ENCODE results near the gene LNPEP.

The LNPEP gene

DNA sequence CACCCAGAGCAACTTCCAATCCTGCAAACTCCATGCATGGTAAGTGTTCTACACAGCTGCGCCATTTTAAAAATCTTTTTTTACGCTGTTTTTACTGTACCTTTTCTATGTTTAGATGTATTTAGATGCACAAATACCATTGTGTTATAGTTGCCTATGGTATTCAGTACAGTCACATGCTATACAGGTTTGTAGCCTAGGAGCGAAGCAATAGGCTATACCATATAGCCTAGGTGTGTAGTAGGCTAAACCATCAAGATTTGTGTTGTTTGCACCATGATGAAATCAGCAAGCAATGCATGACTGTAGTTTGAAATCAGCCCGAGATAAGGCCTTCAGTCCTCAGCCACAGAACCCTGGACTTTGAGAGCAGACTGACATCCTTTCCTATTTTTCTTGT, 105.4 kb downstream of the LNPEP start:
- Histone ChIP-seq H3K9me3 (ENCODE audit: low read length) (no peaks in the 10 kb centered on the region), H3K4me1 (ENCODE audit: insufficient read depth, low read length) (no peaks in the 10 kb centered on the region), H3K36me3 (ENCODE audit: insufficient read depth, low read length) (no peaks in the 10 kb centered on the region), H3K27me3 (ENCODE audit: insufficient read depth, low read length) (no peaks in the 10 kb centered on the region), H3K4me3 (ENCODE audit: low read length) (no peak overlapping the region), H2AFZ (ENCODE audit: low read depth, low read length) (no peak overlapping the region)

DNA sequence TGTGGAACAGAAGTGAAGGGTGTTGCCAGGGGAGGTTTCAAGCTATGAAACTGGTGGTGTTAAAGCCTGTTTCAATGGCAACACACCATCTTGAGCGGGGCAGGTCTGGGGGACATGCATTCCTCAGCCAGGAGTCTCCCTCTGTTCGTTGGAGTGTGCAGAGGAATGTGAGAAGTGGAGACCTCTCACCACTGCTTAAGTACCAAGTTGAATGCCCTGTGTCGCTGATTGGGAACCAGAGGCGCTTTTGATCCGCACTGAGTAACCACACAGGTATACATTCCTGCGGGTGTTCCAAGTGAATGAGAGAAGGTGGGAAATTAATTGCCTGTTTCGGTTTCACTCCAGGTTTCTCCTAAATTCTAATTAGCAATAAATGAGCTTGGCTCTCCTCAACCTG, 107.1 kb downstream of the LNPEP start:
- no peaks in the 10 kb centered on the region for H3K27me3 ChIP-seq (ENCODE audit: insufficient read depth, low read length)
- no peaks in the 10 kb centered on the region for H3K4me1 ChIP-seq (ENCODE audit: insufficient read depth, low read length)
- H3K4me3 ChIP-seq (ENCODE audit: low read length), result no peak overlapping the region
- no peak overlapping the region for H2AFZ ChIP-seq (ENCODE audit: low read depth, low read length)
- no peaks in the 10 kb centered on the region for H3K9me3 ChIP-seq (ENCODE audit: low read length)
- no peaks in the 10 kb centered on the region for H3K36me3 ChIP-seq (ENCODE audit: insufficient read depth, low read length)

DNA sequence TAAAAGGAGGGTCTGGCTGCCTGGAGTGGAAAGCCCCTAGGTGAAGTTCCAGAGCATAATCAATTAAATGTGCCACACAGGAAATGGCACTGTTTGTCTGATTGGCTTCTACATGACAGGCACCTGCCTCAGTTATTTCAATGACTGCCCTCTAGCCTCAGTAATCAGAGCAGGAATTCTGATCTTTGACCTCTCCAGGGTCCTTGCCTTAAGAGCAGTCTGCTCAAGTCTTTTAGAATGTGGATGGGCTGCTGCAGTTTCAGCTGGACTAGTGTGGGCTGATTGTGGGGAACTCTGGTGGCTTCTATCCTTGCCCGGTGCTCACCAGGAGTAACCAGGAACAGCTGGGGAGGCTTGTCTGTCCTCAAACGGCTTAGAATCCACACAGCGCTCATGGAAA, 107.6 kb downstream of the LNPEP start:
- Histone ChIP-seq H3K4me3 (ENCODE audit: low read length) (no peak overlapping the region), H3K27me3 (ENCODE audit: insufficient read depth, low read length) (no peaks in the 10 kb centered on the region), H2AFZ (ENCODE audit: low read depth, low read length) (no peak overlapping the region), H3K4me1 (ENCODE audit: insufficient read depth, low read length) (no peaks in the 10 kb centered on the region), H3K36me3 (ENCODE audit: insufficient read depth, low read length) (no peaks in the 10 kb centered on the region), H3K9me3 (ENCODE audit: low read length) (no peaks in the 10 kb centered on the region)

DNA sequence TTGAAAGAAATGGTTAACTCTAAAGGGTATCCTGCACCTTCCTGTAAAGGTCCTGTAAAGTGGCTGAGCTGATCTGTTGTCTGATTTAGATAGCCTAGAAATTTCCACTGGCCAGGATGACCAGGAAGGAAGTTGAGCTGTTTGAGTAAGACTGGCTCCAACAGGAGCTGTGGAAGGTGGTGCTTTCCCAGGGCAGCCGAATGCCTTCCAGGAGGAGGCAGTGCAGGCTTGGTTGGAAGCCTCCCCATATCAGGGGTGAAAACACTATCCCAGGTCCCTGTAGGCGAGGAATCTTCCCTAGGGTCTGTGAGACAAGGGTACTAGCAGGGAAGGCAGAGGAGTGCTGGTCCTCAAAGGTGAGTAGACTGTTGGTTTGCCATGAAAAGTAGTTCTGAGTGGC, 108.2 kb downstream of the LNPEP start:
- no peaks in the 10 kb centered on the region for H3K27me3 ChIP-seq (ENCODE audit: insufficient read depth, low read length)
- no peaks in the 10 kb centered on the region for H3K9me3 ChIP-seq (ENCODE audit: low read length)
- H3K4me1 ChIP-seq (ENCODE audit: insufficient read depth, low read length), result no peaks in the 10 kb centered on the region
- H3K36me3 ChIP-seq (ENCODE audit: insufficient read depth, low read length), result no peaks in the 10 kb centered on the region
- no peak overlapping the region for H2AFZ ChIP-seq (ENCODE audit: low read depth, low read length)
- no peak overlapping the region for H3K4me3 ChIP-seq (ENCODE audit: low read length)

DNA sequence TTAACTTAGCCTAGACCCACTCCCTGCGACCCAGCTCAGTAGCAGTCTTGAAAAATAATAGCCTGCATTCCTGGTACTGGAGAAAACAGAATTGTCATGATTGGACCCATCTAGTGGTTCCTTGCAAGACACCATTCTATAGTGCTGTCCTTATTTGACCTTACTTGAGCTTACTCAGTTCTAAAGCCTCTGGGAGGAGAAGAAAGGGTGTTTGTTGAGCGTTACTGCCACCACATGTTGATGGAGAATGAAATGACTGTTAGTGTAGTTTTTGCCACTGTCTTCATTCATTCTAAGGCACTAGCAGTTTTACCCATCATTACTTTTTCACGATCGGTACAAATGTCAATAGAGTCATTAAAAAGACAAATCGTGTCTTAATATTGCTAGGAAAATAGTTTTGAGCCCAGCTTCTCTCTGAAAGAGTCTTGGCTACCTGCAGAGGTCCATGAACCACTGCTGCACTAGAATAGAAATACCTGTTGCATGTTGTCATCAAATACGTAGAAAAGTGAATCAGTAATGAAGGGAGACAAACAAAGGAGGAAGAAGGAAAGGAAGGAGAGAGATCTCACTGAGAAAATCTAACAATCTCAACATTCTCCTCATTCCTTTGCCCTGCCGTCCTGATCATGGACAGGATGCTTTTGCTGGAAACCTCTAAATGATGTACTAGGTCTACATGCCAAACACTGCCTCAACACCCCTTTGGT, 110.5 kb downstream of the LNPEP start:
- Histone ChIP-seq H3K27me3 (ENCODE audit: insufficient read depth, low read length) (no peaks in the 10 kb centered on the region), H3K4me3 (ENCODE audit: low read length) (no peak overlapping the region), H3K36me3 (ENCODE audit: insufficient read depth, low read length) (no peaks in the 10 kb centered on the region), H2AFZ (ENCODE audit: low read depth, low read length) (no peak overlapping the region), H3K9me3 (ENCODE audit: low read length) (no peaks in the 10 kb centered on the region), H3K4me1 (ENCODE audit: insufficient read depth, low read length) (no peaks in the 10 kb centered on the region)

DNA sequence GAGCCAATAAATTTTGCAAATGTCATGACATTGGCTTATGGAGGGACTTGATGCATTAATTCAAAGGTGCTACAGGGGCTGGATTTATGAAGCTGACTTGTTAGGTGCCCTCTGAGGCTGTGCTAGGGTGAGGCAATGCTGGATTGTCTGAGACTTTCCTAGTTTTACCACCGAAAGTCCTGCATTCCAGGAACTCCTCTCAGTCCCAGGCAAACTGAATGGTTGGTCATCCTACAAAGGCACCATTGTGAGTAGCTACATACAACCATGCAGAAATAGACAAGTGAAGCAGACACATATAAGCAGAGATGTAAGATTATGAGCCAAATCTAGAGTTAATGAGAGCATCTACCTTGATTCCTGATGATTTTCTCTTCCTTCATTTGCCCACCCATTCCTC, 111.2 kb downstream of the LNPEP start:
- Histone ChIP-seq H2AFZ (ENCODE audit: low read depth, low read length) (no peak overlapping the region), H3K27me3 (ENCODE audit: insufficient read depth, low read length) (no peaks in the 10 kb centered on the region), H3K4me1 (ENCODE audit: insufficient read depth, low read length) (no peaks in the 10 kb centered on the region), H3K36me3 (ENCODE audit: insufficient read depth, low read length) (no peaks in the 10 kb centered on the region), H3K9me3 (ENCODE audit: low read length) (no peaks in the 10 kb centered on the region), H3K4me3 (ENCODE audit: low read length) (no peak overlapping the region)

DNA sequence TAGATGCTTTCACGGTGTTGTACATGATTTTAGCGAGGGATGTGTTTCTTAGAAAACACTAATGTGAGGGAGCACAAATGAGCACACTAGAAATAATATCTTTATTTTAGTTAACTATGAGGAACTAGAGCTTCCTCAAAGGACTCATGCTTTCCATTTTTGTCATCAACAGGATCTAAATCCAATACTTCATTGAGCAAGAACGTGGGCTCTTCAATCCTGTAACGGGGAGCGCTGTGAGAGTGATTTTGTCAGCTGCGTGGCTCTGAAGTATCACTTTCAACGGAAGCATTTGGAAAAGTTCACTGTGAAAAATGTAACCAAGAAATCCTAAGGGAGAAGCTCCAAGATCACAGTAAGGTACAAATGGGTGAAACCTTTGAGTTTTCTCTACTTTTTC, 113.3 kb downstream of the LNPEP start:
- Histone ChIP-seq H3K36me3 (ENCODE audit: insufficient read depth, low read length) (no peaks in the 10 kb centered on the region), H3K4me3 (ENCODE audit: low read length) (no peak overlapping the region), H3K4me1 (ENCODE audit: insufficient read depth, low read length) (no peaks in the 10 kb centered on the region), H2AFZ (ENCODE audit: low read depth, low read length) (no peak overlapping the region), H3K27me3 (ENCODE audit: insufficient read depth, low read length) (no peaks in the 10 kb centered on the region), H3K9me3 (ENCODE audit: low read length) (no peaks in the 10 kb centered on the region)

DNA sequence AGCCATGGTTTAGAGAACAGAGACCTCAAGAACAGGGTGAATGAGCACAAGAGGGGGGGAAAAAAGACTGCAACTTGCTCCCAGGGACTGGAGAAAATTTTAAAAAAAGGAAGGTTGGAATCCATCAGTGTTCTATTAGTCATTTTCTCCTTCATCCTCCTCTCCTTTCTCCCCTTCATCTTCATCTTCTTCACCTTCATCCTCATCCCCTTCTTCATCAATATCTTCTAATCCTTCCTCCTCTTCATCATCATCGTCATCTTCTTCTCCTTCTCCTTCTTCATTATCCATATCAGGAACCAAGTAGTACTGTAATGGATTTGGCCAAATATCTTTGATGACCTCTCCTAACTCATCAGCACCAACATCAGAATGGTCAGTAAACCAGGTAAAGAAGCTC, 120.4 kb downstream of the LNPEP start:
- no peak overlapping the region for H3K4me3 ChIP-seq (ENCODE audit: low read length)
- no peak overlapping the region for H2AFZ ChIP-seq (ENCODE audit: low read depth, low read length)
- H3K36me3 ChIP-seq (ENCODE audit: insufficient read depth, low read length), result no peaks in the 10 kb centered on the region
- peaks cover 10% of the 10 kb centered on the region for H3K9me3 ChIP-seq (ENCODE audit: low read length)
- H3K27me3 ChIP-seq (ENCODE audit: insufficient read depth, low read length), result no peaks in the 10 kb centered on the region
- H3K4me1 ChIP-seq (ENCODE audit: insufficient read depth, low read length), result no peaks in the 10 kb centered on the region

DNA sequence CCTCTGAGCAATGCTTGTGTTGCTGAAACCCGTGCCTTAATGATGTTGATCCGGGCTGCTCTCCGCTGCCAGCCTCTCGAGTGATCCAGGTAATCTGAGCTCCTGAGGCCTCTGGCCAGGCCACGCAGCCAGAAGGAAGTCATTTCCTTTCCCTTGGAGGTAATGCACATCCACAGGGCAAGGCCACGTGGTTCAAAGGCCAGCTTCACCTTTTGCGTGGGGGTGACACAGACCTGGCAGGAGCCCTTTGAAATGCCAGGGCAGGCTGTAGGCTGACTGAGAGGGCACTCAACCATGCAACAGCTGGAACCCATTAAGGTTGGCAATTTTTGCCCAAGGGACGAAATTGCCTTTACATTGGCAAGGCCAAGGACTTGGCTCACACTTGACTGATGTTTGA, 126.2 kb downstream of the LNPEP start:
- H2AFZ ChIP-seq (ENCODE audit: low read depth, low read length), result no peak overlapping the region
- H3K4me3 ChIP-seq (ENCODE audit: low read length), result no peak overlapping the region
- peaks cover 4% of the 10 kb centered on the region for H3K4me1 ChIP-seq (ENCODE audit: insufficient read depth, low read length)
- H3K9me3 ChIP-seq (ENCODE audit: low read length), result peaks cover 7% of the 10 kb centered on the region
- H3K36me3 ChIP-seq (ENCODE audit: insufficient read depth, low read length), result no peaks in the 10 kb centered on the region
- H3K27me3 ChIP-seq (ENCODE audit: insufficient read depth, low read length), result no peaks in the 10 kb centered on the region

DNA sequence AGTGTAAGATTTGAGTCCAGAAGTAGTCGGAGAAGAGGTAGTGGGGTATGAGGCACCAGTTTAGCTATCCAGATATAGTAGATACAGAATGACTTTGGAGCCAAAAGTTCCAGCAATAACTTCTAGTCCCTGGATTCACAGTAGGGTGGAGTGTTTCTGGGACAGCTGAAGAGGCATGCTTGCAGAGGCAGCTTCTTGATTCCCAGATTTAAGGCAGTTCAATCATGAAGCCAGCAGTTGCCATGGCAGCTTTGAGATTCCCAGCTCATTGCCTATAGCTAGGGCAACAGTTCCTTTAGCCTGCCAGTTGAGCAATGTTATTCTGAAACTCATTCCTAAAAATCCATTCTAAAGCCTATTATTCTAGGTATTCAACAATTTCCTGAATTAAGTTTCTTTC, 127.4 kb downstream of the LNPEP start:
- Histone ChIP-seq H2AFZ (ENCODE audit: low read depth, low read length) (no peak overlapping the region), H3K27me3 (ENCODE audit: insufficient read depth, low read length) (no peaks in the 10 kb centered on the region), H3K9me3 (ENCODE audit: low read length) (peaks cover 7% of the 10 kb centered on the region), H3K36me3 (ENCODE audit: insufficient read depth, low read length) (no peaks in the 10 kb centered on the region), H3K4me1 (ENCODE audit: insufficient read depth, low read length) (peaks cover 7% of the 10 kb centered on the region), H3K4me3 (ENCODE audit: low read length) (no peak overlapping the region)

DNA sequence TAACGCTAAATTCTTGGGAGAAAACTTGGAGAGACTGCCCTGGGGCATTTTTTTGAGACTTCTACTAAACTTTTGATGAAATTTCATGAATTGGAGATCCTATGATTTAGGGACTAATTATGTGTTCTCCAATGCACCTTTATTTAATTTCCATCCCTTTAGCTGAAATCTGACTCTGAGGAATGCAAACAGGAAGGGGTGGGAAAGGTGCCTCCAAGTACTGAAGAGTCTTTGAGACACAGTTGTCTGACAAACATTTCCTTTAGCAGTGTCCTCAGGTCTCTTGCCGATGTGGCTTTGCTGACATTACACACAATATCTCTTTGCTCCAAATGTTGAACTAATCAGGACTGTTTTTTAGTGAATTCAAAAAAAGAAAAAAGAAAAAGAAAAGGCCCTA, 129.6 kb downstream of the LNPEP start:
- Histone ChIP-seq H3K9me3 (ENCODE audit: low read length) (no peaks in the 10 kb centered on the region), H2AFZ (ENCODE audit: low read depth, low read length) (no peak overlapping the region)

DNA sequence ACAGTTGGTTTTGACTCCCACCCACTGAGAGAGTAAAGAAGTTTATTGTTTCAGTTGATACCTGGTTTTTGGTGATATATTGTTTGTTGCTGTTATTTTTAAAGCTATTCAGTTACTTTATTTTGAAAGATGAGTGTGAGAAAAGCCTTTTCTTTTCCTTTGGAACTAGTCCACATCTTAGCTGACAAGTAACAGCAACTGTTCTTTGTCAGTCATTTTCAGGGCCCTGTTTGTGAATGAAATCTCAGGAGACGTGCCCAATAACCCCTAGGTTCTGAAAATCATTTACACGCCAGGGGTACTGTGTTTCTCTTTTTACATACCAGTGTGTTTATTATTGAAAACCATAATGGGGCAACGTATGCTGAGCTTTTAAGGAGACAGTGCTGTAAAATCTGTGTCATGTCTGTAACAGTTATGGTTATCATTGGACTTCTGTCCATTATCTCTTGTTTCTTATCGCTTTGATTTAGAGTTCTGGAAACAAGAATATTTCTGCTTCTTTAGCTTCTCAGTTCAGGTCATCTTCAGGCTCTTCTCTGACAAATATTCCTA, 131.5 kb downstream of the LNPEP start:
- Histone ChIP-seq H3K4me1 (ENCODE audit: insufficient read depth, low read length) (peaks cover 7% of the 10 kb centered on the region), H3K4me3 (ENCODE audit: low read length) (no peak overlapping the region), H2AFZ (ENCODE audit: low read depth, low read length) (no peak overlapping the region), H3K36me3 (ENCODE audit: insufficient read depth, low read length) (no peaks in the 10 kb centered on the region), H3K27me3 (ENCODE audit: insufficient read depth, low read length) (no peaks in the 10 kb centered on the region), H3K9me3 (ENCODE audit: low read length) (no peaks in the 10 kb centered on the region)

More for the DNA sequence above, 129.6 kb downstream of the LNPEP start:
- H3K4me3 ChIP-seq (ENCODE audit: low read length), result no peak overlapping the region
- H3K27me3 ChIP-seq (ENCODE audit: insufficient read depth, low read length), result no peaks in the 10 kb centered on the region
- peaks cover 7% of the 10 kb centered on the region for H3K4me1 ChIP-seq (ENCODE audit: insufficient read depth, low read length)
- H3K36me3 ChIP-seq (ENCODE audit: insufficient read depth, low read length), result no peaks in the 10 kb centered on the region

DNA sequence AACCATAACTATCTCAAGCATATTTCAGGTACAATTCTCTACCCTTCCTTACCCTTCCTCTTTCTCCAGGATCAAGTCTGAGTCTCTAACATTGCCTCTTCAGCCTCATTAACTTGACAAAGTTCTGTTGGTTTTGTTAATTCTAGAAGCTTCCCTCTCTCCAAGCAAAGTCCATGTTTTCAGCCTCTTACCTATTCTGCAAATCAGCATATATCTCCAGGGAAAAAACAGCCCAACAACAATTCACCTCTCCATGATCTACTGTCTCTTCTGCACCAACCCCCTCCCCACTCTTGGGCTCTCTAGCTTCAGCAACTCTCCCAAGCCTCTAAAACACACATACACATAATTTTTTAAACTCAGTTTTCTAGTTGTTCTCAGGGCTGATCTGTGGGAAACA, 134.4 kb downstream of the LNPEP start:
- no peaks in the 10 kb centered on the region for H3K9me3 ChIP-seq (ENCODE audit: low read length)
- H3K36me3 ChIP-seq (ENCODE audit: insufficient read depth, low read length), result no peaks in the 10 kb centered on the region
- H3K27me3 ChIP-seq (ENCODE audit: insufficient read depth, low read length), result no peaks in the 10 kb centered on the region
- H2AFZ ChIP-seq (ENCODE audit: low read depth, low read length), result no peak overlapping the region
- no peak overlapping the region for H3K4me3 ChIP-seq (ENCODE audit: low read length)
- peaks cover 3% of the 10 kb centered on the region for H3K4me1 ChIP-seq (ENCODE audit: insufficient read depth, low read length)

DNA sequence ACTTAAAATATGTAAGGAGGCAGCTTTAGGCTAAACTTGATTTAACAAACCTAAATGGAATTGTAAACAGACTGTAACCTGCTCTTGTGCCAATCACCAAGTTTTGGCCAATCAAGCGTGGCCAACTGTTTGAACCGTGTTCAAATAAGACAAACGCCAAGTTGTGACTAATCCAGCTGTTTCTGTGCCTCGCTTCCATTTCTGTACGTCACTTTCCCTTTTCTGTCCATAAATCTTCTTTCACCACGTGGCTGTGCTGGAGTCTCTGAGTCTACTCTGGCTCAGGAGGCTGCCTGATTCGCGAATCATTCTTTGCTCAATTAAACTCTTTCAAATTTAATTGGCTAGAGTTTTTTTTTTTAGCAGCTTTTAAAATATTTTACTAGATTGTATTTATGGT, 135.2 kb downstream of the LNPEP start:
- H3K36me3 ChIP-seq (ENCODE audit: insufficient read depth, low read length), result no peaks in the 10 kb centered on the region
- no peak overlapping the region for H2AFZ ChIP-seq (ENCODE audit: low read depth, low read length)
- H3K4me3 ChIP-seq (ENCODE audit: low read length), result no peak overlapping the region
- no peaks in the 10 kb centered on the region for H3K27me3 ChIP-seq (ENCODE audit: insufficient read depth, low read length)
- H3K4me1 ChIP-seq (ENCODE audit: insufficient read depth, low read length), result peaks cover 6% of the 10 kb centered on the region
- no peaks in the 10 kb centered on the region for H3K9me3 ChIP-seq (ENCODE audit: low read length)

Data from neuron (in vitro differentiated cells).